OCI-LY7 (cell line): ENCODE measurements around the gene SLC18A2. TPM values are rescaled to one million over a fixed set of nuclear protein-coding genes. Genes with fewer than 3 reads are reported as not detected.

ENCODE experiments used
- BruUV-seq: library from RNA; stranded (reverse); fragments of 400-500 nt; replicated peaks from 2 replicates; lab custom pipeline; 2021; lab: Mats Ljungman, UMichigan
- CTCF ChIA-PET: fragments of 300-600 bp; sonication (Branson Sonifier 250); formaldehyde crosslinking; loops from one replicate; lab custom pipeline; 2022; ENCODE audit warnings: antibody characterized with exemption; ENCODE audit not compliant: unreplicated experiment; lab: Charles Lee
- POLR2A ChIA-PET: fragments of 300-600 bp; sonication (Branson Sonifier 250); formaldehyde crosslinking; loops from one replicate; lab custom pipeline; 2022; ENCODE audit warnings: antibody characterized with exemption; lab: Charles Lee
- DNase-seq: peaks from one replicate; pipeline ENCODE4 v3.0.0-alpha.2; 2015; ENCODE audit warnings: low spot score
- H2AFZ ChIP-seq: fragments of 200-600 bp; sonication (generic), shearing (Covaris generic); 2 replicates; pipeline ENCODE4 v1.6.1; 2014; ENCODE audit warnings: mild to moderate bottlenecking, antibody characterized with exemption, low read length, moderate library complexity
- H3K27ac ChIP-seq: fragments of 200-600 bp; sonication (generic); 2 replicates; pipeline ENCODE4 v1.5.1; 2014; ENCODE audit warnings: mixed run types, low read depth, mild to moderate bottlenecking, moderate library complexity, low read length, inconsistent platforms; ENCODE audit not compliant: poor library complexity, severe bottlenecking
- H3K36me3 ChIP-seq: fragments of 200-600 bp; sonication (generic); 2 replicates; pipeline ENCODE4 v1.6.1; 2014; ENCODE audit warnings: mild to moderate bottlenecking, antibody characterized with exemption, low read length, moderate library complexity, mixed read lengths; ENCODE audit not compliant: insufficient read depth
- H3K4me1 ChIP-seq: fragments of 200-600 bp; sonication (generic); 2 replicates; pipeline ENCODE4 v1.5.1; 2014; ENCODE audit warnings: mild to moderate bottlenecking, low read length; ENCODE audit not compliant: insufficient read depth, poor library complexity, severe bottlenecking
- H3K4me2 ChIP-seq: fragments of 200-600 bp; sonication (generic); 2 replicates; pipeline ENCODE4 v1.6.1; 2014; ENCODE audit warnings: mild to moderate bottlenecking, low read length
- H3K4me3 ChIP-seq: fragments of 200-600 bp; sonication (generic); 2 replicates; pipeline ENCODE4 v1.5.1; 2014; ENCODE audit warnings: mild to moderate bottlenecking, low read depth, low read length; ENCODE audit not compliant: poor library complexity, severe bottlenecking
- H3K79me2 ChIP-seq: fragments of 200-600 bp; sonication (generic); 2 replicates; pipeline ENCODE4 v1.6.1; 2016; ENCODE audit warnings: low read depth, mild to moderate bottlenecking, low read length, moderate library complexity, mixed read lengths; ENCODE audit not compliant: insufficient read depth
- H3K9me2 ChIP-seq: fragments of 200-600 bp; sonication (generic); 2 replicates; pipeline ENCODE4 v1.6.1; 2016; ENCODE audit warnings: mild to moderate bottlenecking, low read length, mixed read lengths; ENCODE audit not compliant: insufficient read depth
- H3K9me3 ChIP-seq: fragments of 200-600 bp; sonication (generic); 2 replicates; pipeline ENCODE4 v1.6.1; 2014; ENCODE audit warnings: mild to moderate bottlenecking, mixed run types, low read length, mixed read lengths
- H4K20me1 ChIP-seq: fragments of 200-600 bp; sonication (generic); 2 replicates; pipeline ENCODE4 v1.6.1; 2014; ENCODE audit warnings: mild to moderate bottlenecking, antibody characterized with exemption, low read length, moderate library complexity, mixed read lengths; ENCODE audit not compliant: insufficient read depth
- CTCF ChIP-seq: fragments of 200-600 bp; sonication (generic); conservative IDR thresholded peaks from 2 replicates; pipeline ENCODE4 v1.5.1; 2014; ENCODE audit warnings: mild to moderate bottlenecking, antibody characterized with exemption, low read length, moderate library complexity, mixed read lengths
- EZH2phosphoT487 ChIP-seq: fragments of 200-600 bp; sonication (generic); IDR thresholded peaks from 2 replicates; pipeline ENCODE4 v1.6.1; 2018; ENCODE audit warnings: low read depth, borderline replicate concordance, mild to moderate bottlenecking, mixed run types, antibody characterized with exemption, low read length, moderate library complexity, mixed read lengths
- intact Hi-C: fragments of 100-400 bp; cut with micrococcal nuclease; formaldehyde crosslinking; loops from one replicate; pipeline ENCODE4 v1.10.0; 2022; ENCODE audit not compliant: unreplicated experiment
- total RNA-seq, 2 experiments: library from RNA; depleted of rRNA in 1 of 2; stranded (reverse); fragments of >200 nt in 1 of 2; shearing (Covaris generic) in 1 of 2; gene quantifications; 2 replicates each; pipeline ENCODE4 v1.2.3, GENCODE V29; 2014 to 2022

The SLC18A2 gene
- total RNA-seq, 2 experiments from 2014 or later: not detected

DNA sequence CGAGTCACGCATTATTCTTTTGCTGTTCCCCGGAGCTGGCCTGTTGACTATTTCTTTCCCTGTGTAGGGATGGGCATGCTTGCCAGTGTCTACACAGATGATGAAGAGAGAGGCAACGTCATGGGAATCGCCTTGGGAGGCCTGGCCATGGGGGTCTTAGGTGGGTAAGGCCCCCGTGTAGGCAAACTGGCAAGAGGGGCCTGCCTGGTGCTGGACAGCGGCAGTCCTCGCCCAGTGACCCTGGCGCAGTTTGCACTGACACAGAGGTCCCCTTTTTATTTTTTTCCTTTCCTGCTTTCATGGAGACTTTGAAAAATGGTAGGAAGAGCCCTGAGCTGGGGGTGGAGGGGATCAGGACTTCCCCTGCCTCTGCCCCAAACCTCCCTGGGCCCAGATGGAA lies 13.4 kb downstream of the SLC18A2 start:
- no peaks in the 10 kb centered on the region for H3K79me2 ChIP-seq
- CTCF ChIA-PET: no interaction called here
- intact Hi-C loops: no loop called here

DNA sequence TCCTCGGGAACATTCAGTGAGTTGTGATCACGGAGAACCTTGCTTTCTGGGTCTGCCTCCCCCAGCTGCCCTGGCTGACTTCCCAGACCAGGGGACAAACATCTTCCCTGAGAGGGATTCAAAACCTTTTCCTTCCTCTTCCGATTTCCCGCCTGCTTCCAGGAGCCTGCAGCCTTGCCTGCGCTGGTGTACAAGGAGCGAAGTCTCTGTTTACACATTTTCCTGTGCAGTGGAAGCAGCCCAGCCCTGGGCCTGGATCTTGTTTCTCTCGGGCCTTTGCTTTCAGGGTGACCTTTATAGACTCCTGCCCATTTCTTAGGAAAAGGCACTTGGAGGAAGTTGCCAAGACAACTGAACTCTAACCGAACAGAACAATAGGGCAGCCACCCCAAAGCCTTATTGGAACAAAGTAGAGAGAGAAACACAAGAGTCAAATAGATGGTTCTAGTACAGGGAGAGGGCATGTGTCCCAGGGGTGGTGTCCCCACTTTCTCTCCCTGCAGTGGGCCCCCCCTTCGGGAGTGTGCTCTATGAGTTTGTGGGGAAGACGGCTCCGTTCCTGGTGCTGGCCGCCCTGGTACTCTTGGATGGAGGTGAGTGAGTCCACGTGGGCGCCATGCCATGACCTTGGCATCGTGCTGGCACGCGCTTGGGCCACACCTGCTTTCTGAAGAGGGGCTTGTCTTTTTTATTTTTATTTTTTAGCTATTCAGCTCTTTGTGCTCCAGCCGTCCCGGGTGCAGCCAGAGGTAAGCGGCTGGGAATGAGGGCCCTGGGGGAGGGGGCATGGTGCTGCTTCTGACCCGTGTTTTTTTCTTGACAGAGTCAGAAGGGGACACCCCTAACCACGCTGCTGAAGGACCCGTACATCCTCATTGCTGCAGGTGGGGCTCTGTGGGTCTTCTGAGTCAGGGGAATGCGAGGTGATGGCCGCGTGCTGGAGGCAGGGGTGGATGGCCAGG lies 14.1 kb downstream of the SLC18A2 start:
- H3K4me3 ChIP-seq: no peak overlapping the region
- no TSS peak for BruUV-seq
- CTCF ChIA-PET: no interaction called here
- H3K27ac ChIP-seq: no peak overlapping the region
- H3K4me1 ChIP-seq: no peaks in the 10 kb centered on the region
- H4K20me1 ChIP-seq: no peaks in the 10 kb centered on the region
- intact Hi-C loops: no loop called here
- no peaks in the 10 kb centered on the region for H3K9me3 ChIP-seq
- no peak for TF ChIP-seq EZH2phosphoT487
- no peak for TF ChIP-seq CTCF
- POLR2A ChIA-PET: no interaction called here
- no peak for DNase-seq
- no peaks in the 10 kb centered on the region for H3K79me2 ChIP-seq
- no peak overlapping the region for H2AFZ ChIP-seq
- H3K4me2 ChIP-seq: no peak overlapping the region
- H3K36me3 ChIP-seq: no peaks in the 10 kb centered on the region
- no peaks in the 10 kb centered on the region for H3K9me2 ChIP-seq

More for the DNA sequence above, 13.4 kb downstream of the SLC18A2 start:
- H3K9me3 ChIP-seq: no peaks in the 10 kb centered on the region
- POLR2A ChIA-PET: no interaction called here
- H3K9me2 ChIP-seq: no peaks in the 10 kb centered on the region
- BruUV-seq: no TSS peak
- DNase-seq: no peak
- H3K4me1 ChIP-seq: no peaks in the 10 kb centered on the region
- TF ChIP-seq EZH2phosphoT487: no peak
- no peak for TF ChIP-seq CTCF
- no peak overlapping the region for H3K27ac ChIP-seq
- no peak overlapping the region for H2AFZ ChIP-seq
- no peak overlapping the region for H3K4me2 ChIP-seq
- no peaks in the 10 kb centered on the region for H4K20me1 ChIP-seq
- no peaks in the 10 kb centered on the region for H3K36me3 ChIP-seq
- no peak overlapping the region for H3K4me3 ChIP-seq
